Measurements from ENCODE around the gene JDP2.

The JDP2 gene

DNA sequence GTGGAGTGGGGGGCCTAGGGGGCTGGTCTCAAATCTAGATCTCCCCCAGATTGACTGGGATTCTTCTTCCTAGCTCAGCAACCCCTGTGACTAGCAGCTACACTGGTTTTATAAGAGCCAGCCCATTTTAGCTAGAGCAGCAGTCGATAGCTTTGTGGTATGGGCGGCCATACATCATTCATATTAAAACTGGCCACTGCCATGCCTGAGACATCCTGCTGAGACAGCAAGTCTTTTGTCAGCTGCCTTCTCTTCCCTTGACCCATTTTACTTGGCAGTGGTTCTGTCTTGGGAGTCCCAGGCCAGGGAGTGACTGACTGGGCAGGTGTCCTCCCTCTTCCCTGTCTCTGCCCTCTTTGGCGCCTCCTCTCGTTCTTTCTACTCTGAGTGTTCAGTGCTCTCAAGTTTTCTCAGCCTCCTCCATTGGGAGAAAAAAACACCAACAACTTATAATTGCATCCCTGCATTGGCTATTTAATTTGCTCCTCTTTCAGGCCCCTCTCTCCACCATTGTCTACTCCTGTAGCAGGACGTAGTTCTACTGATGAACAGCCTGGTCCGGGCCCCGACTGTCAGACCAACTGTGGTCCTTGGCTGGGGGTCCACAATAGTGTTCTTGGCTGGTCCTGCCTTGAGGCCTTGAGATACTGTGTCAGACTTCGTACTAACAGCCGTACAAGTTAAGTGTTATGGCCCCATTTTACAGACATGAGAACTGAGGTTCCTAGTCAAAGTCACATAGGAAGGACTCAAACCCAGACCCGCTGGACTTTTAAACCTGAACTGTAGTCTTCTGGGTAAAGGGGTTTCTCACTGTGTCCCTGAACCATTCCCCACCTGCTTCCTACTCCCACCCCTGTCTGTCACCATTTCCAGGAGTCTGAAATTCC lies 18.3 kb upstream of the JDP2 start:
- no peak overlapping the region for H3K4me3 ChIP-seq (ENCODE audit: low read length)
- no peak for DNase-seq (ENCODE audit: low read depth)
- TF ChIP-seq, protein P1, sequence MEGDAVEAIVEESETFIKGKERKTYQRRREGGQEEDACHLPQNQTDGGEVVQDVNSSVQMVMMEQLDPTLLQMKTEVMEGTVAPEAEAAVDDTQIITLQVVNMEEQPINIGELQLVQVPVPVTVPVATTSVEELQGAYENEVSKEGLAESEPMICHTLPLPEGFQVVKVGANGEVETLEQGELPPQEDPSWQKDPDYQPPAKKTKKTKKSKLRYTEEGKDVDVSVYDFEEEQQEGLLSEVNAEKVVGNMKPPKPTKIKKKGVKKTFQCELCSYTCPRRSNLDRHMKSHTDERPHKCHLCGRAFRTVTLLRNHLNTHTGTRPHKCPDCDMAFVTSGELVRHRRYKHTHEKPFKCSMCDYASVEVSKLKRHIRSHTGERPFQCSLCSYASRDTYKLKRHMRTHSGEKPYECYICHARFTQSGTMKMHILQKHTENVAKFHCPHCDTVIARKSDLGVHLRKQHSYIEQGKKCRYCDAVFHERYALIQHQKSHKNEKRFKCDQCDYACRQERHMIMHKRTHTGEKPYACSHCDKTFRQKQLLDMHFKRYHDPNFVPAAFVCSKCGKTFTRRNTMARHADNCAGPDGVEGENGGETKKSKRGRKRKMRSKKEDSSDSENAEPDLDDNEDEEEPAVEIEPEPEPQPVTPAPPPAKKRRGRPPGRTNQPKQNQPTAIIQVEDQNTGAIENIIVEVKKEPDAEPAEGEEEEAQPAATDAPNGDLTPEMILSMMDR (conservative IDR thresholded peaks at IDR 0.05; ENCODE audit: low read length) = no peak

DNA sequence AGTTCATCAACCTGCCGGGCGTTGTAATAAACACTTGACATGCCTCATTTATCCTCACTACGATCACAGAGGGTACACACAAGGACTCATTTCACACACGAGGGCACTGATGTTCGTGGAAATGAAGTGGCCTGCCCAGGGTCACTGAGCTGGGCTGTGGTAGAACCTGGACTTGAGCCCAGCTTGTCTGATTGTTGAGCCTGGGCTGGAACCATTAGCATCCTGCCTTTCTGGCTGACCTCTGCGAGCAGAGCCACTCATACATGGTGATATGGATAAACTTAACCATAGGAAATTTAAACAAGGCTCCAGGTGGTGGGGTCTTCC lies 16.6 kb upstream of the JDP2 start:
- H3K4me3 ChIP-seq (ENCODE audit: low read length) = no peak overlapping the region
- DNase-seq (ENCODE audit: low read depth) = no peak
- TF ChIP-seq, protein P1 (conservative IDR thresholded peaks at IDR 0.05; ENCODE audit: low read length) = no peak

DNA sequence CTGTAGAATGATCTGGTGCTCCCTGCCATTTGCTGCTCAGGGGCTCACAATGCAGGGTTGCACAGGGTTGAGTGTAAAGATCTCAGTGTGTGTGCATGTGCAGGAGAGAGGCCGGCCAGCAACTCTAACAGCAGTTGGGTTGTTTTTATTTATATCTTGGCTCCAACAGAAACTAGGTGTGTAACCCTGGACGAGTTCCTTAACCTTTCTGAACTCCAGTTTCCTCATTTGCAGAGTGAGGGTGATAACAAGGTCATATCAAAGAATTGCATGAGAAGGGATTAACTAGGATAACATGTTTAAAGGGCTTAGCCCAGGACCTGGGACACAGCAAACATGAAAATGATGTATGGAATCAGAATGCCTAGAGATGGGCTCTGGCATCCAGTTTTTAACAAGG lies 14.8 kb upstream of the JDP2 start:
- DNase-seq (ENCODE audit: low read depth) = no peak
- no peak overlapping the region for H3K4me3 ChIP-seq (ENCODE audit: low read length)
- TF ChIP-seq, protein P1 (conservative IDR thresholded peaks at IDR 0.05; ENCODE audit: low read length) = no peak

DNA sequence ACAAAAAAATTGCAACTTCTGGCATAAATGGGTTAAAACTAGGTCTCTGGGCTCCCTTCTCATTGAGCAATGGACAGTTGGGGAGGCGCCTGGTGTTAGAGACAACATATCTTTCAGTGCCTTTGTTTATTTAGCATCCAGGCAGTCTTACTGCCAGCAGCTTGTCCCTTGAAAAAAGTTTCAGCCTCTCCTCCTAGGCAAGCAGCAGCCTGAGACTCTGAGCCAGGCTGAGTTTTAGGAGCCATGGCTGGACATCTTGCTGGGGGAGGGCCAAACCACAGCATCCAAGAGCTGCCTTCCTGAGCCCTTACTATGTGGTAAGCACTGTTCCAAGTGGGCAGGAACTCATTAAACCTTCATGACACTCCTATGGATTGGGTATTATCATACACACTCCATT lies 10.1 kb upstream of the JDP2 start:
- no peak overlapping the region for H3K4me3 ChIP-seq (ENCODE audit: low read length)
- TF ChIP-seq, protein P1 (conservative IDR thresholded peaks at IDR 0.05; ENCODE audit: low read length) = no peak
- DNase-seq (ENCODE audit: low read depth) = peak; percentile 92

DNA sequence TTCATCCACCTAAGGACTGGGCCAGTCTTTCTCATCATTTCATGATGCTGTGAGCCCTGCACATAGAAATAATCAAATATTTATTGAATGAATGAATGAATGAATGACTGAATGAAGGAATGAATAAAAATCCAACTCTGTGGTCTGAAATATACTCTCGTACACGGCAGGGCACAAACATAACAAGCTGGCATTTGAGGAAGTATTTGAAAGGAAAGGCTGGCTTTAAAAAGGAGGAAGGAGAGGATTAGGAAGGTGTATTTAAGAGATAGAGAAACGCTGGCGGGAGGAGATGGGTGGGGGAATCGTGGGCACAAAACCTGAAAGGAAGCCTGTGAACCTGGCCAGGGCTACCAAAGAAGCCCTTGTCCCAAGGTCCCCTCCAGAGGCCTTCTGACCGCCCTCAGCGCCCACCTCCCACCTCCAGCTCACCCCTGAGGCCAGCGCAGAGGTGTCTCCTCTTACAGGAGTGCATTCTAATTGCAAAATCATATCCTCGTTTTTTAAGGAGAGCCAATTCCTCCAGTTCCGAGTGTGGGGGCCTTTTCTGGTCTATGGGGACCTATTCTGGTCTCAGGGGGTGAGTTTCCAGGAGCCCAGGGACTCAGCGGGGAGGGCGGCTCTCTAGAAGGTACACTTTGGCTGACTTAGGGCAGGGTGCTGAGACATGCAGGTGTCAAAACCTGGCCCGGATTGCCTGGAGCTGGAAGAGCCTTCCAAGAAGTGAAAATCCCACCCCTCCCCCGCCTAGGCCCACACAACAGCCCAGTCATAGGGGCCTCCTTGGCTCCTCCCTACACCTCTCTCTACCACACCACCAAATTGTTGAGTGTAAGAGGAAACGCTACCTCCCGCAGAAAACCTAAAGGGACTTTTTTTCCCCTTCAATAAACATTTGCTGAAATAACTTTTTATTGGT lies 8.7 kb upstream of the JDP2 start:
- no peak overlapping the region for H3K4me3 ChIP-seq (ENCODE audit: low read length)
- TF ChIP-seq, protein P1 (conservative IDR thresholded peaks at IDR 0.05; ENCODE audit: low read length) = no peak
- no peak for DNase-seq (ENCODE audit: low read depth)

DNA sequence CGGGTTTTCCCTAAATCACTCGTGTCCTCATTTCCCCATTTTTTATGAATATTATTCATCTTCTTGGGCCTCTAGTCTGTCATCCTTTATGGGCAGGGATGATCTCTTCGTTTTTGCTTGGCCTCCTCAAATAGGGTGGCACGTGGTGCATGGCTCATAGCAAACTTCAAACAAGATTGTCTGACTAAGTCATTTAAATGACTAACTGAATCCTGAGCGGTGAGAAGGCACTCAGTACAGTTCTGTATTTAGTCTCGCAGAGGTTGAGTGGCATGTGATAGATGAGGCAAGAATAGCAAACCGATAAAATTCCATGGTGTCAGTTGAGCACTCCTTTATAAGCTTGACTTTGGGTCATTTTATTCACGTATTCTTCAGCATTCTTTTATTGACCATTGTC lies 5.7 kb upstream of the JDP2 start:
- TF ChIP-seq, protein P1 (conservative IDR thresholded peaks at IDR 0.05; ENCODE audit: low read length) = no peak
- peak; percentile 67 for DNase-seq (ENCODE audit: low read depth)
- H3K4me3 ChIP-seq (ENCODE audit: low read length) = no peak overlapping the region
